OCI-LY7 (cell line): ENCODE data around the gene ABHD17A.

Experiments
- EZH2phosphoT487 ChIP-seq: fragments of 200-600 bp; sonication (generic); IDR thresholded peaks from 2 replicates; pipeline ENCODE4 v1.6.1; 2018; ENCODE audit warnings: low read depth, borderline replicate concordance, mild to moderate bottlenecking, mixed run types, antibody characterized with exemption, low read length, moderate library complexity, mixed read lengths
- TF ChIP-seq, protein P1 (sequence below): fragments of 200-600 bp; sonication (generic); conservative IDR thresholded peaks from 2 replicates; pipeline ENCODE4 v1.5.1; 2014; ENCODE audit warnings: mild to moderate bottlenecking, antibody characterized with exemption, low read length, moderate library complexity, mixed read lengths

DNA sequence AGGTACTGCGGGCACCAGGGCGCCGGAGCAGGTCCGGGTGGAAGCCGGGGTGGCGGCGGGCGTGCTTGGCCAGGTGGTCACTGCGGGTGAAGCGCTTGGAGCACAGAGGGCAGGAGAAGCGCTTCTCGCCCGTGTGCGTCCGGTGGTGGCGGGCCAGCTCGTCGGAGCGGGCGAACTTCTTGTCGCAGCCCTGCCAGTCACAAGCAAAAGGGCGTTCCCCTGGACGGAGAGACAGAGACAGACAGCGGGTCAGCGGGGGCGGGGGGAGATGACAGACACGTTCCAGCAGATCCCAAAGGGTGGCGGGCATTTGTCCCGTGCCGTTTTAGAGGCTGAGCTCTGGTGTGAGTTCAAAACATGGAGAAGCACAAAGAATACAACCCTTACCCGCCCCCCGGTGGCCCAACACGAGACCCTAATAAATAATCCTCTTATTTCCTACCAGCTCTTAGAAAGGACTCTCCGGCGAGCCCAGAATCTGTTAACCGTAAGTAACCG is 30.7 kb downstream of the ABHD17A start:
- TF ChIP-seq, protein P1, sequence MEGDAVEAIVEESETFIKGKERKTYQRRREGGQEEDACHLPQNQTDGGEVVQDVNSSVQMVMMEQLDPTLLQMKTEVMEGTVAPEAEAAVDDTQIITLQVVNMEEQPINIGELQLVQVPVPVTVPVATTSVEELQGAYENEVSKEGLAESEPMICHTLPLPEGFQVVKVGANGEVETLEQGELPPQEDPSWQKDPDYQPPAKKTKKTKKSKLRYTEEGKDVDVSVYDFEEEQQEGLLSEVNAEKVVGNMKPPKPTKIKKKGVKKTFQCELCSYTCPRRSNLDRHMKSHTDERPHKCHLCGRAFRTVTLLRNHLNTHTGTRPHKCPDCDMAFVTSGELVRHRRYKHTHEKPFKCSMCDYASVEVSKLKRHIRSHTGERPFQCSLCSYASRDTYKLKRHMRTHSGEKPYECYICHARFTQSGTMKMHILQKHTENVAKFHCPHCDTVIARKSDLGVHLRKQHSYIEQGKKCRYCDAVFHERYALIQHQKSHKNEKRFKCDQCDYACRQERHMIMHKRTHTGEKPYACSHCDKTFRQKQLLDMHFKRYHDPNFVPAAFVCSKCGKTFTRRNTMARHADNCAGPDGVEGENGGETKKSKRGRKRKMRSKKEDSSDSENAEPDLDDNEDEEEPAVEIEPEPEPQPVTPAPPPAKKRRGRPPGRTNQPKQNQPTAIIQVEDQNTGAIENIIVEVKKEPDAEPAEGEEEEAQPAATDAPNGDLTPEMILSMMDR: 0 out of 2 replicates have a peak, but pooled peaks have one; percentile 19
- TF ChIP-seq EZH2phosphoT487: no peak
